ENCODE measurements around the gene GINS1. TPM values are rescaled to one million over a fixed set of nuclear protein-coding genes. Genes with fewer than 3 reads are reported as not detected.

The GINS1 gene
- total RNA-seq, 4 donors from 2014 or later: 1.3 to 14.3 TPM; not detected in 2

DNA sequence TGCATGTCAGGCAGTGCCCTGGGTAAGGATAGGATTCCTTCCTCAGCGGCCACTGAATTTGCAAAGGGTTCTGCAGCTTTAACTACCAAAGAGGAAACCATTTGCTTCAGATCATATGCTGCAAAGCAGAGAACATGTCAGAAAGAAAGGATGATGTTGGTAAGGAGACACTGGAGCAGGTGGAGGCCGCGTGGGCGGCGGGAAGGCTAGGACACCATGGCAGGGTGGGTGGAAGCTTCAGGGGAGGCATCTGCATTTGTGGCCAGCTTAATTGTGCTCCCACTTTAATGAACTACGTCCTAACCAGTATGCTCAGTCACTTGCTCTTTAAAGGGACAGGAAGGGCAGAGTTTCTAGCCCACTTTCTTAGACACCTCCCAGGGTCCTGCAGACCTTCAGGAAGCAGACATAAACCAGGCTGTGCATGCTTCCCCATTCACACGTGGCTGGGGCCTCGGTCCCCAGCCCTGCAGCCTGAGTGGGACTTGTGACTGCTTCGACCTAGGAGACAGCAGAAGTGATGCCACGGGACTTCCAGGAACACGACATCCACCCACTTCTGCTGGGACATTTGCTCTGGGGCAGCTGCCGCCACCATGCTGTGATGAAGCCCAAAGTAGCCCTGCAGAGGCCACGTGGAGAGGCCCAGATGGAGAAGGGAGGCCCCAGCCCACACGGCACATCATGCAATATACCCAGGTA is 76.1 kb downstream of the GINS1 start:
- H3K27me3 ChIP-seq: no peaks in the 10 kb centered on the region
- TF ChIP-seq POLR2A (IDR thresholded peaks at IDR 0.05): no peak
- TF ChIP-seq, protein P1, sequence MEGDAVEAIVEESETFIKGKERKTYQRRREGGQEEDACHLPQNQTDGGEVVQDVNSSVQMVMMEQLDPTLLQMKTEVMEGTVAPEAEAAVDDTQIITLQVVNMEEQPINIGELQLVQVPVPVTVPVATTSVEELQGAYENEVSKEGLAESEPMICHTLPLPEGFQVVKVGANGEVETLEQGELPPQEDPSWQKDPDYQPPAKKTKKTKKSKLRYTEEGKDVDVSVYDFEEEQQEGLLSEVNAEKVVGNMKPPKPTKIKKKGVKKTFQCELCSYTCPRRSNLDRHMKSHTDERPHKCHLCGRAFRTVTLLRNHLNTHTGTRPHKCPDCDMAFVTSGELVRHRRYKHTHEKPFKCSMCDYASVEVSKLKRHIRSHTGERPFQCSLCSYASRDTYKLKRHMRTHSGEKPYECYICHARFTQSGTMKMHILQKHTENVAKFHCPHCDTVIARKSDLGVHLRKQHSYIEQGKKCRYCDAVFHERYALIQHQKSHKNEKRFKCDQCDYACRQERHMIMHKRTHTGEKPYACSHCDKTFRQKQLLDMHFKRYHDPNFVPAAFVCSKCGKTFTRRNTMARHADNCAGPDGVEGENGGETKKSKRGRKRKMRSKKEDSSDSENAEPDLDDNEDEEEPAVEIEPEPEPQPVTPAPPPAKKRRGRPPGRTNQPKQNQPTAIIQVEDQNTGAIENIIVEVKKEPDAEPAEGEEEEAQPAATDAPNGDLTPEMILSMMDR (IDR thresholded peaks at IDR 0.05): no peak
- H3K4me3 ChIP-seq: no peak overlapping the region
- no peaks in the 10 kb centered on the region for H3K9me3 ChIP-seq
- no peaks in the 10 kb centered on the region for H3K4me1 ChIP-seq
- intact Hi-C loops (cut with DNase I; ENCODE audit: low total_unique reads): no loop called here
- H3K27ac ChIP-seq: no peak overlapping the region
- H3K36me3 ChIP-seq: no peaks in the 10 kb centered on the region
- no peak for DNase-seq

DNA sequence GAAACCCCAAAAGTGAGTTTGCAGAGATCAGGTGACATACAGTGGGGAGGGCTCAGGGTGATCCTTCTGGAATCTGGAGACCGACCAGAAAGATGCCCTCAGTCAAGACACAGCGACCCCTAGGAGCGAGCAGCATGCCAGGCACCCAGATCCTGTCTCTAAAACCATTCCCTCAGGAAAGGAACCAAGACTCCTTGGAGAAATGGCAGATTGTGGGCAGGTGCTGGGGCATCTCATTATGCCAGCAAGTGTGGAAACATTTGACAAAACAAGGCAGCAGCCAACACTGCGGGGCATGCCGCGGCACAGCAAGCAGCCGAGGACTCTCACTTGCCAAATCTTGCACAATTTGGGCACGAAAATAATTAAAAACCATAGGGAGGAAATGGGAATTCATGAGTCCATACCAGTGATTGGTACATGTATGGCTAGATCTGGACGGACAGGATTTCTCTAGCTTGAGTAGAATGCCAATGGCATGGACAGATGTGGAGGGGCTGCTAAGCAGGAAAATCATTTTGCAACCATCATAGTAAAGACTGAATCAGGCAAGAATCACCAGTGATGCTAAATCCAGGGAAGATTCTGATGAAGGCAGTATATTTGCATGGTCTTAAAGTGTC is 76.9 kb downstream of the GINS1 start:
- Histone ChIP-seq H3K4me3 (no peak overlapping the region), H3K36me3 (no peaks in the 10 kb centered on the region), H3K27ac (no peak overlapping the region), H3K27me3 (no peaks in the 10 kb centered on the region), H3K4me1 (no peaks in the 10 kb centered on the region), H3K9me3 (no peaks in the 10 kb centered on the region)
- DNase-seq: no peak
- TF ChIP-seq, protein P1 (IDR thresholded peaks at IDR 0.05): no peak
- no peak for TF ChIP-seq POLR2A (IDR thresholded peaks at IDR 0.05)
- intact Hi-C loops (cut with DNase I; ENCODE audit: low total_unique reads): no loop called here

DNA sequence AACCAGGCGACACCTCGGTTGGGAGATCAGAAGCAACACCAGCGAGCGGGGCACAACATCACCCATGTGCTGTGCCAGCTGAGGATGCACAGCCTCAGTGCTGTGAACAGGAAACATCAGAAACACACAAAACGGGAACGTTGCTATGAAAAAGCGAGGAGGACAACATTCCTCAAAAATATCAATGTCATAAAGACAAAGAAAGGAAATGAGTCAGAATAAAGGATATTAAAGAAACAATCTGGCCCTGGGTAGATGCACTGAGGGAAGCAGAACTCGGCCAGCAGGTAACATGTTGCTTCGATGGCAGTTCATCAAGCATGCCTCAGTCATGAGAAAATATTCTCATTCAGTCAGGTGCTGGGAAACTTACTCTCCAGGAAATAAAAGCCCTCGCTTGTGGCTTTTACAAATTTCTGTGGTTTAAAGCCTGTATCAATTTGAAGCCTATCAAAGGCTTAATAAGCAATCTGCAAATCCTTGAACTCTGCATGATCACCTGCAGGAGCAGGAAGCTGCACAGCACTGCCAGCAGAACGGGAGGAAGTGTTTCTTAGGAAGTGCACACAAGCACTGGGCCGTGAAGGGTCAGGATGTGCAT is 77.5 kb downstream of the GINS1 start:
- Histone ChIP-seq H3K27ac (no peak overlapping the region), H3K27me3 (no peaks in the 10 kb centered on the region), H3K9me3 (no peaks in the 10 kb centered on the region), H3K4me3 (no peak overlapping the region), H3K4me1 (no peaks in the 10 kb centered on the region), H3K36me3 (no peaks in the 10 kb centered on the region)
- TF ChIP-seq POLR2A (IDR thresholded peaks at IDR 0.05): no peak
- TF ChIP-seq, protein P1 (IDR thresholded peaks at IDR 0.05): no peak
- DNase-seq: no peak
- intact Hi-C loops (cut with DNase I; ENCODE audit: low total_unique reads): no loop called here

DNA sequence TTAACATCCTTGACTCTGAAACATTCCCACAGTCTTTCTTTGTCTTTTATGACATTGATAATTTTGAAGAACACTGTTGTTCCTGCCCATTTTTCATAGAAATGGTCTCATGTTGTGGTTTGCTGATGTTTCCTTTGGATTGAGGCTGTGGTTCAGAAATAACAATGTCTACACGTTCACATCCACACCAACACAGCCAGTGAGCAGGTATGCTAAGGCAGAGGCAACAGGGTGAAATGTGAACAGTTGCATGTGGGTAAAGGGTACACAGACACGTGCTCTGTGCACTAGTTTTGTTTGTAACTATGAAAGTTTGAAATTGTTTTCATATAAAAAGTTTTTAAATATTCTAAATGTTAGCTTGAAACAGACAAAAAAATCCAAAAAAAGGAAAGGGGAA is 78.4 kb downstream of the GINS1 start:
- no peaks in the 10 kb centered on the region for H3K36me3 ChIP-seq
- H3K4me1 ChIP-seq: no peaks in the 10 kb centered on the region
- intact Hi-C loops (cut with DNase I; ENCODE audit: low total_unique reads): no loop called here
- H3K27ac ChIP-seq: no peak overlapping the region
- no peak for DNase-seq
- H3K9me3 ChIP-seq: no peaks in the 10 kb centered on the region
- H3K4me3 ChIP-seq: no peak overlapping the region
- TF ChIP-seq POLR2A (IDR thresholded peaks at IDR 0.05): no peak
- TF ChIP-seq, protein P1 (IDR thresholded peaks at IDR 0.05): no peak
- H3K27me3 ChIP-seq: no peaks in the 10 kb centered on the region

DNA sequence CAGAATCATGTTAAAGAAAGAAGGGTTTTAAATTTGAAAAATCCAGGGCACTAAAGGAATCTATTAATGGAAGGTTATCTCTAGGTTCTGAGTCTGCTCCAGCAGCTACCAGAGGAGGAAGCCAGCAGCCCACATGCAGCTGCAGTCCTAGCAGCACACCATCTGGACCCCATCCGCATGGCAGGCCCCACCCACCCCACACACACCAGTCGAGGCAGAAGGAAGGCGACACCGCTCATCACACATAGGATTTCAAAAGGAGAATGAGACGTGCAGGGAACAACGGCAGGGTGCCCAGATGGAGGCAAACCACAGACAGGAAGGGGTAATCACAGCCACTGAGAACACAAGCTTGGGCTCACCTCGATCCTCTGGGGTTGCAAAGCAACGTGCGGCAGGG is 78.9 kb downstream of the GINS1 start:
- Histone ChIP-seq H3K36me3 (no peaks in the 10 kb centered on the region), H3K9me3 (no peaks in the 10 kb centered on the region), H3K4me3 (no peak overlapping the region), H3K27me3 (no peaks in the 10 kb centered on the region), H3K27ac (no peak overlapping the region), H3K4me1 (no peaks in the 10 kb centered on the region)
- DNase-seq: no peak
- intact Hi-C loops (cut with DNase I; ENCODE audit: low total_unique reads): no loop called here
- TF ChIP-seq, protein P1 (IDR thresholded peaks at IDR 0.05): no peak
- TF ChIP-seq POLR2A (IDR thresholded peaks at IDR 0.05): no peak
